ENCODE results near the gene LRRN3. TPM values are rescaled to one million over a fixed set of nuclear protein-coding genes. Genes with fewer than 3 reads are reported as not detected.

Gene LRRN3
- total and polyA plus RNA-seq, 2 of the 8 experiments (the other 6 are each of a cell fraction or from before 2014, with no cell fraction given) = 0.20 to 0.32 TPM

GRCh38 chr7:111172564-111173257, 81.8 kb downstream of the LRRN3 start (continued):
- TF ChIP-seq CHD7 (IDR thresholded peaks at IDR 0.05; ENCODE audit: insufficient replicate concordance, low read length) (no peak), EGR1 (IDR thresholded peaks at IDR 0.05; ENCODE audit: borderline replicate concordance, low read depth, low read length) (no peak), JUN (IDR thresholded peaks at IDR 0.05; ENCODE audit: low read depth, low read length) (no peak), RNF2 (IDR thresholded peaks at IDR 0.05; ENCODE audit: borderline replicate concordance, low read depth, low read length, missing control alignments, poor library complexity, severe bottlenecking) (no peak), EZH2 (IDR thresholded peaks at IDR 0.05; ENCODE audit: low read depth, low read length, severe bottlenecking) (no peak), TEAD4 (IDR thresholded peaks at IDR 0.05; ENCODE audit: low read depth, low read length) (no peak), HDAC6 (IDR thresholded peaks at IDR 0.05; ENCODE audit: low read depth, low read length) (no peak), SAP30 (IDR thresholded peaks at IDR 0.05; ENCODE audit: insufficient read depth, insufficient replicate concordance, low read length) (no peak)

Data from H1 (cell line).